Thyroid gland (tissue), 4 donors: Measurements from ENCODE around the gene FN3K. TPM values are rescaled to one million over a fixed set of nuclear protein-coding genes. Genes with fewer than 3 reads are reported as not detected.
A peak's percentile ranks its signal among the peaks of the same experiment; 100 is the strongest.

ENCODE experiments used
- DNase-seq, 2 donors: peaks; one replicate each; pipeline ENCODE4 v3.0.0-alpha.2; 2019
- H3K27ac ChIP-seq, 3 donors: fragments of 200-600 bp; sonication (generic); 1 replicate in 2 of 3; 2 replicates in 1 of 3; pipeline ENCODE4 v1.5.1; 2016 to 2019; ENCODE audit warnings: mild to moderate bottlenecking in 1 of 3, moderate library complexity in 1 of 3
- H3K27me3 ChIP-seq: fragments of 200-600 bp; sonication (generic); one replicate; pipeline ENCODE4 v1.5.1; 2019
- H3K36me3 ChIP-seq, 2 donors: fragments of 200-600 bp; sonication (generic); one replicate each; pipeline ENCODE4 v1.5.1; 2016 to 2019
- H3K4me1 ChIP-seq, 2 donors: fragments of 200-600 bp; sonication (generic); one replicate each; pipeline ENCODE4 v1.5.1; 2017 to 2019
- H3K4me3 ChIP-seq, 3 donors: fragments of 200-600 bp; sonication (generic); replicated peaks in 1 of 3; 1 replicate in 2 of 3; 2 replicates in 1 of 3; pipeline ENCODE4 v1.5.1; 2016; ENCODE audit warnings: mild to moderate bottlenecking in 1 of 3
- H3K9me3 ChIP-seq: fragments of 200-600 bp; sonication (generic); one replicate; pipeline ENCODE4 v1.5.1; 2017
- CTCF ChIP-seq, 6 experiments: fragments of 200-600 bp in 3 of 6; fragments of 450-650 bp in 3 of 6; sonication (generic) in 3 of 6; IDR thresholded peaks; one replicate each; pipeline ENCODE4 v1.5.1; 2016 to 2019; ENCODE audit warnings: antibody characterized with exemption in 6 of 6, mild to moderate bottlenecking in 2 of 6, inconsistent platforms in 1 of 6, moderate library complexity in 1 of 6
- POLR2A ChIP-seq, 2 donors: fragments of 450-650 bp; IDR thresholded peaks; one replicate each; pipeline ENCODE4 v1.6.1; 2017; ENCODE audit warnings: antibody characterized with exemption in 2 of 2, mild to moderate bottlenecking in 2 of 2, moderate library complexity in 1 of 2
- WGBS, 2 donors: methylation state at CpG; one replicate each; pipeline ENCODE4 v1.1.5; 2017; 5-methylcytosine and 5-hydroxymethylcytosine counted together
- intact Hi-C: fragments of 100-400 bp; cut with DNase I; formaldehyde crosslinking; loops from one replicate; pipeline ENCODE4 v1.15.1; 2023
- total RNA-seq, 4 donors: library from RNA; depleted of rRNA; stranded (reverse); fragments of >200 nt; gene quantifications; one replicate each; pipeline ENCODE4 v1.2.3, GENCODE V29; 2016

The FN3K gene
- total RNA-seq, 4 donors from 2014 or later: 7.2 to 13.3 (median 12.0) TPM

DNA sequence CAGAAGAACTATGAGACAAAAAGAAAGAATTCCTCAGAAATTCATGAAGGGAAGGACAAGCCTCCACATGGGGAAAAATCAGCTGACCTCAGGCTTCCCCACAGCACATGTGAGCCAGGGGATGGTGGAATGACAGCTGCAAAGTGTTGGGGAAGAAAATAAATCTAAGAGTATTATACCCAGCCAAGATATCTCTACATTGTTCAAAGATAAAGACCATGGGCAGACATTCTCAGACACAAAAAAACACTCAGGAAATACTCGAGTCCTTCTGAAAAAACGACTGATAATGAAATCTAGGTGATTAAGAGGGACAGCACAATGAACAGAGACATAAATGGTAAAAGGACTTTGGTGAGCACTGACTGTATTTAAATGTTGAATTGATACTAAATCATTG, 40.8 kb upstream of the FN3K start:
- no peak overlapping the region for H3K4me3 ChIP-seq
- no peaks in the 10 kb centered on the region for H3K27me3 ChIP-seq
- peaks cover 7 to 16% of the 10 kb centered on the region in 2 donors for H3K4me1 ChIP-seq
- no peaks in the 10 kb centered on the region for H3K9me3 ChIP-seq
- WGBS, 2 donors: 65 to 84% methylated on average over 2 of the region's 2 CpGs
- no peaks in the 10 kb centered on the region for H3K36me3 ChIP-seq
- intact Hi-C loops: no loop called here
- no peak for DNase-seq
- TF ChIP-seq POLR2A (IDR thresholded peaks at IDR 0.05): no peak
- H3K27ac ChIP-seq: no peak overlapping the region

- no peak for TF ChIP-seq CTCF (IDR thresholded peaks at IDR 0.05)
- no peak for TF ChIP-seq POLR2A (IDR thresholded peaks at IDR 0.05)
- H3K36me3 ChIP-seq: no peaks in the 10 kb centered on the region
- no peak overlapping the region for H3K27ac ChIP-seq
- DNase-seq: no peak
- H3K9me3 ChIP-seq: no peaks in the 10 kb centered on the region
- H3K4me3 ChIP-seq: no peak overlapping the region
- intact Hi-C loops: no loop called here
- H3K4me1 ChIP-seq: peaks cover 7 to 16% of the 10 kb centered on the region in 2 donors
- 96 to 97% methylated on average over 16 to 17 of the region's 17 CpGs for WGBS, 2 donors
- H3K27me3 ChIP-seq: no peaks in the 10 kb centered on the region
These were observed 39.2 kb upstream of the FN3K start for GRCh38 chr17:82696259-82696658.

GRCh38 chr17:82696916-82697807, 38.3 kb upstream of the FN3K start:
- H3K27ac ChIP-seq: no peak overlapping the region
- WGBS, 2 donors: 36 to 41% methylated on average over 29 to 36 of the region's 48 CpGs
- intact Hi-C loops: no loop called here

GRCh38 chr17:82697808-82698064, 37.7 kb upstream of the FN3K start:
- no peaks in the 10 kb centered on the region for H3K9me3 ChIP-seq
- no peak for DNase-seq
- H3K4me3 ChIP-seq: peak overlapping the region; percentile 39 to 80 (median 65)
- WGBS, 2 donors: 2 to 4% methylated on average over 5 to 27 of the region's 32 CpGs
- H3K36me3 ChIP-seq: no peaks in the 10 kb centered on the region
- no peak for TF ChIP-seq CTCF (IDR thresholded peaks at IDR 0.05)
- TF ChIP-seq POLR2A (IDR thresholded peaks at IDR 0.05): no peak
- intact Hi-C loops: loop anchor here (2.0 kb wide), 1 partner anchor 19 kb away; the partner anchor contains the start of gene FN3KRP
- H3K27ac ChIP-seq: no peak overlapping the region
- H3K27me3 ChIP-seq: no peaks in the 10 kb centered on the region
- H3K4me1 ChIP-seq: peaks cover 7 to 16% of the 10 kb centered on the region in 2 donors

More at GRCh38 chr17:82696916-82697807, 38.3 kb upstream of the FN3K start:
- Histone ChIP-seq H3K4me3 (peak overlapping the region; percentile 39 to 80 (median 65)), H3K4me1 (peaks cover 7 to 16% of the 10 kb centered on the region in 2 donors), H3K9me3 (no peaks in the 10 kb centered on the region), H3K27me3 (no peaks in the 10 kb centered on the region), H3K36me3 (no peaks in the 10 kb centered on the region)
- peak; percentile 9 to 26 for DNase-seq
- TF ChIP-seq CTCF (IDR thresholded peaks at IDR 0.05) (no peak), POLR2A (IDR thresholded peaks at IDR 0.05) (no peak)

GRCh38 chr17:82698065-82698973, 37.1 kb upstream of the FN3K start, which contains the start of gene RAB40B:
RAB40B (minus strand) TSS chr17:82698698; CDS start chr17:82698596, 102 bp downstream.
- intact Hi-C loops: loop anchor here (2.0 kb wide), 1 partner anchor 18 kb away; the partner anchor contains the start of gene FN3KRP
- peak; percentile 99 to 100 for DNase-seq
- WGBS, 2 donors: 0% methylated on average over 4 to 50 of the region's 112 CpGs
- H3K27me3 ChIP-seq: no peaks in the 10 kb centered on the region
- TF ChIP-seq CTCF (IDR thresholded peaks at IDR 0.05) (no peak), POLR2A (IDR thresholded peaks at IDR 0.05) (peak in 1 of 2 donors; percentile 65)
- no peaks in the 10 kb centered on the region for H3K36me3 ChIP-seq
- H3K9me3 ChIP-seq: no peaks in the 10 kb centered on the region
- peak within 1 kb of the TSS; percentile 39 to 80 (median 65) for H3K4me3 ChIP-seq
- H3K4me1 ChIP-seq: peaks cover 7 to 16% of the 10 kb centered on the region in 2 donors
- no peak within 1 kb of the TSS for H3K27ac ChIP-seq
